ENCODE data around the gene MAPK8IP2.
"Not testable (repeated sequence)": the region's sequence is repeated elsewhere in the genome, so short reads cannot be mapped to it uniquely, and the experiment has no call there.

Gene MAPK8IP2

DNA sequence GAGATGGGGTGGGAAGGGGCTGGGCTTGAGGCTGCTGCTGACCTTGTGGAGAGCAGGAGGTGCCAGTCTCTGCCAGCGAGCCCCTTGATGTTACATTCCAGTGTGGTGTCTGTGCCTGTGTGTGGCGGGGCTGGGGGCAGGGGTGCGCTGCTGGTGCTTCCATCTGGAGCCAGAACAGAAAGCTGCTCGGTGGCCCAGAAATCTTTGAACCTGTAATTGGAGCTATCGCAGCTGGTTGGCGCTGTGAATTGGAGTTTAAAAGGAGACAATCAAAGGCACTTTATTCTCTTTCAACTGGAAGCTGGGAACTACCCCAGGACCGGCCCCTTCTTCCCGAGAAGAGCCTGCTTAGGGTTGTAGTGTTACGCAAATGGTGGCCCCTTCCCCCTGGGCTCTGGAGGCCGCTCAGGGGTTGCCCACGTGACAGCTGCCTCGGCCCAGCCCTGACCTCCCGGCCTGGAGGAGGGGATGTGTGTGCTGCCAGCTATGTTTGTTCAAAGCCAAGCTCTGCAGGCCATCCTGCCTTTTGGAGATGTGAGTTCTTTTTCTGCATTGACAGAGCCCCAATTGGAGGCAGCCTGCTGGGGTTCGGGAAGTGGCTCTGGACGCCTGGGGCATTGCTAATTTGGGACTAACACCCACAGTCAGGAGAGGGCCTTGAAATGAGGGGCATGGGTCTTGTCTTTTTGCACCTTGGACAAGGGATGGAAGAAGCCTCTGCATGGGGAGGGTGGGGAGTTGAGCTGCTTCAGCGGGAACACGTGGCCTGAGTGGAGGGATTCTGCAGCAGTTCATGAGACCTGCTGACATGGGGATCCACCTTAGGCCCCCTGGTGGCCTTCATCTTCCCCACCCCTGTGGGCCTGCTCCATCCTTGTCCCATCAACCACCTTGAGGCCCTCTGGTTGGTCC, 41.4 kb downstream of the MAPK8IP2 start:
- Histone ChIP-seq H2AFZ (ENCODE audit: low read depth, low read length, severe bottlenecking) (no peak overlapping the region), H3K4me2 (ENCODE audit: low read depth, low read length, poor library complexity, severe bottlenecking) (no peak overlapping the region)

GRCh38 chr22:50643021-50643820, 42.6 kb downstream of the MAPK8IP2 start:
- H3K27me3 ChIP-seq (ENCODE audit: low read length); H3K4me3 ChIP-seq (ENCODE audit: insufficient read depth, low read length, poor library complexity, severe bottlenecking); H3K27ac ChIP-seq (ENCODE audit: low read depth, low read length); H3F3A ChIP-seq (ENCODE audit: insufficient read depth); H2AFZ ChIP-seq (ENCODE audit: low read depth, low read length, severe bottlenecking); H3K9me3 ChIP-seq (ENCODE audit: insufficient read depth, low read length); H3K4me2 ChIP-seq (ENCODE audit: low read depth, low read length, poor library complexity, severe bottlenecking); H3K36me3 ChIP-seq (ENCODE audit: low read length); H3K9ac ChIP-seq (ENCODE audit: low read length); H3K9me2 ChIP-seq (replicated peaks; ENCODE audit: insufficient read depth, low read length); H3K79me2 ChIP-seq (ENCODE audit: insufficient read depth, low read length); H4K20me1 ChIP-seq (ENCODE audit: low read depth, low read length): not testable (repeated sequence)

More for the DNA sequence above, 41.4 kb downstream of the MAPK8IP2 start:
- Histone ChIP-seq H3K4me3 (ENCODE audit: insufficient read depth, low read length, poor library complexity, severe bottlenecking) (no peak overlapping the region), H4K20me1 (ENCODE audit: low read depth, low read length) (no peaks in the 10 kb centered on the region), H3K27ac (ENCODE audit: low read depth, low read length) (no peak overlapping the region), H3K27me3 (ENCODE audit: low read length) (no peaks in the 10 kb centered on the region), H3K9ac (ENCODE audit: low read length) (no peak overlapping the region), H3K9me3 (ENCODE audit: insufficient read depth, low read length) (no peaks in the 10 kb centered on the region), H3K79me2 (ENCODE audit: insufficient read depth, low read length) (no peaks in the 10 kb centered on the region), H3K9me2 (replicated peaks; ENCODE audit: insufficient read depth, low read length) (no peaks in the 10 kb centered on the region), H3F3A (ENCODE audit: insufficient read depth) (no peaks in the 10 kb centered on the region), H3K36me3 (ENCODE audit: low read length) (no peaks in the 10 kb centered on the region)
- TF ChIP-seq EZH2phosphoT487 (conservative IDR thresholded peaks at IDR 0.05; ENCODE audit: low read length), result no peak
- TF ChIP-seq CTCF (IDR thresholded peaks at IDR 0.05; ENCODE audit: insufficient read depth, low read length, poor library complexity, severe bottlenecking), result no peak

- not testable (repeated sequence) for H3K27me3 ChIP-seq (ENCODE audit: low read length); H3K9me2 ChIP-seq (replicated peaks; ENCODE audit: insufficient read depth, low read length); H3K9ac ChIP-seq (ENCODE audit: low read length); H3K9me3 ChIP-seq (ENCODE audit: insufficient read depth, low read length); H3K4me2 ChIP-seq (ENCODE audit: low read depth, low read length, poor library complexity, severe bottlenecking); H3K4me3 ChIP-seq (ENCODE audit: insufficient read depth, low read length, poor library complexity, severe bottlenecking); H3K79me2 ChIP-seq (ENCODE audit: insufficient read depth, low read length); H3F3A ChIP-seq (ENCODE audit: insufficient read depth); H4K20me1 ChIP-seq (ENCODE audit: low read depth, low read length); H2AFZ ChIP-seq (ENCODE audit: low read depth, low read length, severe bottlenecking); H3K27ac ChIP-seq (ENCODE audit: low read depth, low read length); H3K36me3 ChIP-seq (ENCODE audit: low read length)
Observed at GRCh38 chr22:50643821-50644101, 43.2 kb downstream of the MAPK8IP2 start.

DNA sequence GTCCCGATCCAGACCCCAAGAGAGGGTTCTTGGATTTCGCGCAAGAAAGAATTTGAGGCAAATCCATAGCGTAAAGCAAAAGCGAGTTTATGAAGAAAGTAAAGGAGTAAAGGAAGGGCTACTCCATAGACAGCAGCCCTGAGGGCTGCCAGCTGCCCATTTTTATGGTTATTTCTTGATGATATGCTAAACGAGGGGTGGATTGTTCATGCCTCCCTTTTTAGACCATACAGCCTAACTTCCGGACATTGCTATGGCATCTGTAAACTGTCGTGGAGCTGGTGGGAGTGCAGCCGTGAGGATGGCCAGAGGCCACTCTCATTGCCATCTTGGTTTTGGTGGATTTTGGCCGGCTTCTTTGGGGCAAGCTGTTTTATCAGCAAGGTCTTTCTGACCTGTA, 52.7 kb downstream of the MAPK8IP2 start:
- no peaks in the 10 kb centered on the region for H3K79me2 ChIP-seq (ENCODE audit: insufficient read depth, low read length)
- no peaks in the 10 kb centered on the region for H4K20me1 ChIP-seq (ENCODE audit: low read depth, low read length)
- H3K36me3 ChIP-seq (ENCODE audit: low read length), result no peaks in the 10 kb centered on the region
- H3K4me2 ChIP-seq (ENCODE audit: low read depth, low read length, poor library complexity, severe bottlenecking), result no peak overlapping the region
- H3K27ac ChIP-seq (ENCODE audit: low read depth, low read length), result no peak overlapping the region
- H2AFZ ChIP-seq (ENCODE audit: low read depth, low read length, severe bottlenecking), result no peak overlapping the region
- no peak overlapping the region for H3K9ac ChIP-seq (ENCODE audit: low read length)
- no peak overlapping the region for H3K4me3 ChIP-seq (ENCODE audit: insufficient read depth, low read length, poor library complexity, severe bottlenecking)
- H3K9me3 ChIP-seq (ENCODE audit: insufficient read depth, low read length), result peaks cover 8% of the 10 kb centered on the region; the same call in 1 of the 2 replicates
- H3F3A ChIP-seq (ENCODE audit: insufficient read depth), result no peaks in the 10 kb centered on the region
- no peaks in the 10 kb centered on the region for H3K27me3 ChIP-seq (ENCODE audit: low read length)
- no peaks in the 10 kb centered on the region for H3K9me2 ChIP-seq (replicated peaks; ENCODE audit: insufficient read depth, low read length)
- TF ChIP-seq CTCF (IDR thresholded peaks at IDR 0.05; ENCODE audit: insufficient read depth, low read length, poor library complexity, severe bottlenecking) (no peak), EZH2phosphoT487 (conservative IDR thresholded peaks at IDR 0.05; ENCODE audit: low read length) (no peak)

DNA sequence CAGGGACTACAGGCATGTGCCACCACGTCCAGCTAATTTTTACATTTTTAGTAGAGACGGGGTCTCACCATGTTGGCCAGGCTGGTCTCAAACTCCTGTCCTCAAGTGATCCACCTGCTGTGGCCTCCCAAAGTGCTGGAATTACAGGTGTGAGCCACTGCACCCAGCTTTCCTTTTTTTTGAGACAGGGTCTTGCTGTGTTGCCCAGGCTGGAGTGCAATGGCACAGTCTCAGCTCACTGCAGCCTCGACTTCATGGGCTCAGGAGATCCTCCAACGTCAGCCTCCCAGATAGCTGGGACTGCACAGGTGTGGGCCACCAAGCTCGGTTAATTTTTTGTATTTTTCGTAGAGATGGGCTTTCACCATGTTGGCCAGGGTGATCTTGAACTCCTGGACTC, 54.1 kb downstream of the MAPK8IP2 start:
- H3K79me2 ChIP-seq (ENCODE audit: insufficient read depth, low read length); H3K27me3 ChIP-seq (ENCODE audit: low read length); H3K36me3 ChIP-seq (ENCODE audit: low read length); H3K9me3 ChIP-seq (ENCODE audit: insufficient read depth, low read length); H3K27ac ChIP-seq (ENCODE audit: low read depth, low read length); H2AFZ ChIP-seq (ENCODE audit: low read depth, low read length, severe bottlenecking); H3K4me3 ChIP-seq (ENCODE audit: insufficient read depth, low read length, poor library complexity, severe bottlenecking); H3K9ac ChIP-seq (ENCODE audit: low read length); H3F3A ChIP-seq (ENCODE audit: insufficient read depth); H3K4me2 ChIP-seq (ENCODE audit: low read depth, low read length, poor library complexity, severe bottlenecking); H3K9me2 ChIP-seq (replicated peaks; ENCODE audit: insufficient read depth, low read length); H4K20me1 ChIP-seq (ENCODE audit: low read depth, low read length): not testable (repeated sequence)
